ENCODE results near the gene CFDP1.

CFDP1 gene

DNA sequence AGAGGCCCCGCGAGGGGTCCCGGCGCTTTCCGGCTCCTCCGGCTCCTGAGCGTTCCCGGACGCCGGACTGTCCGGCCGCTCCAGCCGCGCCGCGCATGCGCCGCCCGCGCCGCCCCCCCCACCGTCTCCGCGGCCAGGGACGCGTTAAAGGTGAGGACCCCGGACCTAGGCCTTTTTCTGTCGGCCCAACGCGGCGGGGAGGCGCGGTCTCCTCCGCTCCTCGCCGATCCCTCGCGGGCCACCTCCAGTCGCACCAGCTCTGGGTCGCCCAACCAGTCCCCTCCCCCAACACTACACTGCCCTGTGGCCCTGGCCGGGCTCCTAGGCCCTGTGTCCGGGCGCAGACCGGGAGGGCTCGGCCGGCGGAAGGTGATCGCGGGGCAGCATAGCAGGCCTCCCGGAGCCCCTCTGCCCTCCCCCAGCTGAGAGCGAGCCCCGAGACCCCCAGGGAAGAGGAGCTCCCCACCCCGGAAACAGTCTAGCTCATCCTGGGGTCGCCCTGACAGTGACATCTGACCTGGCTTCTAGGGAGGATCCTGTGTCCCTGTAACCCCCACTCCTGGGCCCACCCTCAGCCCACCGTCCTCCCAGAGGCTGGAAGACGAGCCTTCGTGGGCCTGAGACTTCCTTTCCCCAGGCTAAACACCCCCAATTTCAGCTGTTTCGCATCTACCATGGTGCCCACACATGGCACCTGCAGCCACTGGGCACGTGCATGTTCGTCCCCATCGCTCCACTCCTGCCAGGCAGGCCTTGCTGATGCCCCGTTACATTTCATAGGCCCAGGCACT, 167.2 kb downstream of the CFDP1 start:
- no peak overlapping the region; the same call in 1 of the 2 replicates for H3K4me3 ChIP-seq (replicated peaks; ENCODE audit: insufficient read depth, low read length)
- H3K27ac ChIP-seq (replicated peaks): no peak overlapping the region
- no peak for DNase-seq (ENCODE audit: low read depth in 1 of 2, low spot score in 1 of 2)

GRCh38 chr16:75264999-75265910, 168.0 kb downstream of the CFDP1 start:
- no peak overlapping the region; the same call in 1 of the 2 replicates for H3K4me3 ChIP-seq (replicated peaks; ENCODE audit: insufficient read depth, low read length)
- H3K27ac ChIP-seq (replicated peaks): no peak overlapping the region
- DNase-seq (ENCODE audit: low read depth in 1 of 2, low spot score in 1 of 2): no peak
- TF ChIP-seq SPI1 (IDR thresholded peaks at IDR 0.05; ENCODE audit: borderline replicate concordance, low read depth): no peak
- TF ChIP-seq POLR2AphosphoS5 (IDR thresholded peaks at IDR 0.05; ENCODE audit: low read depth): no peak
- no peak for TF ChIP-seq GABPA (IDR thresholded peaks at IDR 0.05; ENCODE audit: low read depth)
- TF ChIP-seq REST (IDR thresholded peaks at IDR 0.05; ENCODE audit: insufficient replicate concordance, low read depth): no peak
- no peak for TF ChIP-seq CTCF (IDR thresholded peaks at IDR 0.05; ENCODE audit: insufficient read depth, low read length)
- H3K27me3 ChIP-seq (ENCODE audit: insufficient read depth, poor library complexity, severe bottlenecking): peaks cover 51% of the 10 kb centered on the region

More for the DNA sequence above, 167.2 kb downstream of the CFDP1 start:
- H3K27me3 ChIP-seq (ENCODE audit: insufficient read depth, poor library complexity, severe bottlenecking): peaks cover 54% of the 10 kb centered on the region
- TF ChIP-seq CTCF (IDR thresholded peaks at IDR 0.05; ENCODE audit: insufficient read depth, low read length) (no peak), GABPA (IDR thresholded peaks at IDR 0.05; ENCODE audit: low read depth) (no peak), POLR2AphosphoS5 (IDR thresholded peaks at IDR 0.05; ENCODE audit: low read depth) (no peak), REST (IDR thresholded peaks at IDR 0.05; ENCODE audit: insufficient replicate concordance, low read depth) (no peak), SPI1 (IDR thresholded peaks at IDR 0.05; ENCODE audit: borderline replicate concordance, low read depth) (no peak)

GRCh38 chr16:75264457-75264998, 168.8 kb downstream of the CFDP1 start:
- TF ChIP-seq GABPA (IDR thresholded peaks at IDR 0.05; ENCODE audit: low read depth) (no peak), CTCF (IDR thresholded peaks at IDR 0.05; ENCODE audit: insufficient read depth, low read length) (no peak), POLR2AphosphoS5 (IDR thresholded peaks at IDR 0.05; ENCODE audit: low read depth) (no peak)
- DNase-seq (ENCODE audit: low read depth in 1 of 2, low spot score in 1 of 2): no peak
- Histone ChIP-seq H3K27me3 (ENCODE audit: insufficient read depth, poor library complexity, severe bottlenecking) (peaks cover 51% of the 10 kb centered on the region), H3K27ac (replicated peaks) (no peak overlapping the region), H3K4me3 (replicated peaks; ENCODE audit: insufficient read depth, low read length) (no peak overlapping the region)
